Measurements from ENCODE around the gene XK.

- TF ChIP-seq, protein P1, sequence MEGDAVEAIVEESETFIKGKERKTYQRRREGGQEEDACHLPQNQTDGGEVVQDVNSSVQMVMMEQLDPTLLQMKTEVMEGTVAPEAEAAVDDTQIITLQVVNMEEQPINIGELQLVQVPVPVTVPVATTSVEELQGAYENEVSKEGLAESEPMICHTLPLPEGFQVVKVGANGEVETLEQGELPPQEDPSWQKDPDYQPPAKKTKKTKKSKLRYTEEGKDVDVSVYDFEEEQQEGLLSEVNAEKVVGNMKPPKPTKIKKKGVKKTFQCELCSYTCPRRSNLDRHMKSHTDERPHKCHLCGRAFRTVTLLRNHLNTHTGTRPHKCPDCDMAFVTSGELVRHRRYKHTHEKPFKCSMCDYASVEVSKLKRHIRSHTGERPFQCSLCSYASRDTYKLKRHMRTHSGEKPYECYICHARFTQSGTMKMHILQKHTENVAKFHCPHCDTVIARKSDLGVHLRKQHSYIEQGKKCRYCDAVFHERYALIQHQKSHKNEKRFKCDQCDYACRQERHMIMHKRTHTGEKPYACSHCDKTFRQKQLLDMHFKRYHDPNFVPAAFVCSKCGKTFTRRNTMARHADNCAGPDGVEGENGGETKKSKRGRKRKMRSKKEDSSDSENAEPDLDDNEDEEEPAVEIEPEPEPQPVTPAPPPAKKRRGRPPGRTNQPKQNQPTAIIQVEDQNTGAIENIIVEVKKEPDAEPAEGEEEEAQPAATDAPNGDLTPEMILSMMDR (IDR thresholded peaks at IDR 0.05) = no peak
- TF ChIP-seq POLR2A (IDR thresholded peaks at IDR 0.05) = no peak
Observed at GRCh38 chrX:37662181-37662580, 23.4 kb upstream of the XK start.
